Hippocampal formation (tissue), 2 donors: ENCODE measurements around the gene FOXK1.
"Not testable (repeated sequence)": the region's sequence is repeated elsewhere in the genome, so short reads cannot be mapped to it uniquely, and the experiment has no call there.

Experiments used
- DNase-seq, 2 donors: peaks; one replicate each; lab custom pipeline; 2025; lab: John Stamatoyannopoulos, UW

The FOXK1 gene

GRCh38 chr7:4800487-4800886 lies 118.4 kb downstream of the FOXK1 start:
- no peak for DNase-seq

GRCh38 chr7:4800926-4801838 lies 119.1 kb downstream of the FOXK1 start:
- DNase-seq, result no peak

- DNase-seq, result no peak
Observed at GRCh38 chr7:4801839-4802231, 119.7 kb downstream of the FOXK1 start.

- DNase-seq, result not testable (repeated sequence)
Observed at GRCh38 chr7:4802577-4802976, 120.5 kb downstream of the FOXK1 start.

GRCh38 chr7:4803397-4804241 lies 121.5 kb downstream of the FOXK1 start:
- no peak for DNase-seq

- DNase-seq, result no peak
Observed at GRCh38 chr7:4805110-4805983, 123.3 kb downstream of the FOXK1 start.

- no peak for DNase-seq
Observed at GRCh38 chr7:4805984-4806300, 123.8 kb downstream of the FOXK1 start.

GRCh38 chr7:4806983-4807597 lies 125.0 kb downstream of the FOXK1 start:
- no peak for DNase-seq

- DNase-seq, result no peak
Observed at GRCh38 chr7:4807598-4808016, 125.5 kb downstream of the FOXK1 start.

GRCh38 chr7:4808026-4808425 lies 125.9 kb downstream of the FOXK1 start:
- no peak for DNase-seq

GRCh38 chr7:4808565-4808964 lies 126.5 kb downstream of the FOXK1 start:
- no peak for DNase-seq

GRCh38 chr7:4809091-4809591 lies 127.0 kb downstream of the FOXK1 start:
- DNase-seq, result peak in 1 of 2 donors; percentile 22

- DNase-seq, result no peak
Observed at GRCh38 chr7:4809666-4810065, 127.6 kb downstream of the FOXK1 start.

- DNase-seq, result no peak
Observed at GRCh38 chr7:4814433-4814832, 132.3 kb downstream of the FOXK1 start.

GRCh38 chr7:4815121-4815520 lies 133.0 kb downstream of the FOXK1 start:
- no peak for DNase-seq

- no peak for DNase-seq
Observed at GRCh38 chr7:4815609-4816418, 133.7 kb downstream of the FOXK1 start.

GRCh38 chr7:4816419-4817080 lies 134.5 kb downstream of the FOXK1 start:
- no peak for DNase-seq

GRCh38 chr7:4817178-4817901 lies 135.2 kb downstream of the FOXK1 start:
- no peak for DNase-seq
